HG03039 (cell line): ENCODE measurements around the gene THEM5.

Source experiments
- ATAC-seq: cut with Tn5 transposase; IDR thresholded peaks from one replicate; pipeline ENCODE4 v1.9.1; 2021; ENCODE audit warnings: mild to moderate bottlenecking, moderate library complexity; ENCODE audit not compliant: unreplicated experiment

The THEM5 gene

GRCh38 chr1:151803164-151803563, 50.3 kb downstream of the THEM5 start:
- ATAC-seq, result no peak

GRCh38 chr1:151802372-151802771, 51.1 kb downstream of the THEM5 start:
- ATAC-seq, result no peak

- ATAC-seq, result no peak
Measured at GRCh38 chr1:151801846-151802245, 51.7 kb downstream of the THEM5 start.

GRCh38 chr1:151801310-151801820, 52.1 kb downstream of the THEM5 start:
- no peak for ATAC-seq

GRCh38 chr1:151800830-151801229, 52.7 kb downstream of the THEM5 start:
- no peak for ATAC-seq

- no peak for ATAC-seq
Measured at GRCh38 chr1:151799179-151800022, 54.1 kb downstream of the THEM5 start.

GRCh38 chr1:151798571-151798970, 54.9 kb downstream of the THEM5 start:
- ATAC-seq, result no peak
